Subcutaneous adipose tissue (tissue), 4 donors: ENCODE data around the gene MAP2K2. TPM values are rescaled to one million over a fixed set of nuclear protein-coding genes. Genes with fewer than 3 reads are reported as not detected.

ENCODE experiments used
- total RNA-seq, 4 donors: library from RNA; depleted of rRNA; stranded (reverse); fragments of >200 nt; gene quantifications; one replicate each; pipeline ENCODE4 v1.1.0, GENCODE V29; 2016
- TF ChIP-seq, protein P1 (sequence below): fragments of 450-650 bp; IDR thresholded peaks from one replicate; pipeline ENCODE4 v1.5.1; 2016; ENCODE audit warnings: low read depth, mild to moderate bottlenecking, control low read depth, antibody characterized with exemption, moderate library complexity

MAP2K2 gene
- total RNA-seq, 4 donors from 2014 or later = 39.3 to 66.1 (median 56.3) TPM

DNA sequence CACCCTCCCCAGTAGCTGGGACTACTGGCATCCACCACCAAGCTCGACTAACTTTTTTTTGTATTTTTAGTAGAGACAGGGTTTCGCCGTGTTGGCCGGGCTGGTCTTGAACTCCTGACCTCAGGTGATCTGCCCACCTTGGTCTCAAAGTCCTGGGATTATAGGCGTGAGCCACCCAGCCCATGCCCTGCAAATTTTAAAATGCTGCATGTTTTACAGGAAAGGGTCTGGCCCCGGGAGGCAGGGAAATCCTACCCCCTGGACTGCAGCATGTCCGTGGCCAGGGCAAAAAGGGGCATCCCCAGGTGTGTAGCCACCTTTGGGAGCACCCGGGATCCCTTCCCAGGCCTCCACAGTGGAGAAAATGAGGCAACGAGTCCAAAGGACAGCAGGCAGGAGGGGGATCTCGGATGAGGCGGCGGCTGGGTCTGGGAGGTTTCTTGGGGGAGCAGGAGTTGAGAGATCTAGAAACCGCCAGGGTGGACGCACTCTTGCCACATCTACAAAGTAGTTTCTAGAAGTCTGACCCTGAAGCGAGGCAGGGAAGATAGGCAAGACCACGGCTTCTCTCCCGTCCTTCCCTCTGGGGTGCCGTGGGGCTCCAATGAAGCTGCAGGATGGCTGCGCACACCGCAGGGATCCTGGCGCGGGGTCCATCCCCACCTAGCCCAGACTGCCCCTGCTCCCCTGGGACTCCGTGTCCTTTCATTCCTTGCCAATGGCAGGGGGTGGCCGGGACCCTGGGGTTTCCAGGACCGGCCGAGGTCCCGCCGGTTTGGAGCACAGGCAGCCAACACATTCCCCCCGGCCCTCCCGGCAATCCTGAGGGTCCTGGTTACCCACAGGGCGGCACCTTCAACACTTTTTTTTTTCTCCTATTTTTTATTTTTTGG, 35.9 kb downstream of the MAP2K2 start:
- TF ChIP-seq, protein P1, sequence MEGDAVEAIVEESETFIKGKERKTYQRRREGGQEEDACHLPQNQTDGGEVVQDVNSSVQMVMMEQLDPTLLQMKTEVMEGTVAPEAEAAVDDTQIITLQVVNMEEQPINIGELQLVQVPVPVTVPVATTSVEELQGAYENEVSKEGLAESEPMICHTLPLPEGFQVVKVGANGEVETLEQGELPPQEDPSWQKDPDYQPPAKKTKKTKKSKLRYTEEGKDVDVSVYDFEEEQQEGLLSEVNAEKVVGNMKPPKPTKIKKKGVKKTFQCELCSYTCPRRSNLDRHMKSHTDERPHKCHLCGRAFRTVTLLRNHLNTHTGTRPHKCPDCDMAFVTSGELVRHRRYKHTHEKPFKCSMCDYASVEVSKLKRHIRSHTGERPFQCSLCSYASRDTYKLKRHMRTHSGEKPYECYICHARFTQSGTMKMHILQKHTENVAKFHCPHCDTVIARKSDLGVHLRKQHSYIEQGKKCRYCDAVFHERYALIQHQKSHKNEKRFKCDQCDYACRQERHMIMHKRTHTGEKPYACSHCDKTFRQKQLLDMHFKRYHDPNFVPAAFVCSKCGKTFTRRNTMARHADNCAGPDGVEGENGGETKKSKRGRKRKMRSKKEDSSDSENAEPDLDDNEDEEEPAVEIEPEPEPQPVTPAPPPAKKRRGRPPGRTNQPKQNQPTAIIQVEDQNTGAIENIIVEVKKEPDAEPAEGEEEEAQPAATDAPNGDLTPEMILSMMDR = no peak

DNA sequence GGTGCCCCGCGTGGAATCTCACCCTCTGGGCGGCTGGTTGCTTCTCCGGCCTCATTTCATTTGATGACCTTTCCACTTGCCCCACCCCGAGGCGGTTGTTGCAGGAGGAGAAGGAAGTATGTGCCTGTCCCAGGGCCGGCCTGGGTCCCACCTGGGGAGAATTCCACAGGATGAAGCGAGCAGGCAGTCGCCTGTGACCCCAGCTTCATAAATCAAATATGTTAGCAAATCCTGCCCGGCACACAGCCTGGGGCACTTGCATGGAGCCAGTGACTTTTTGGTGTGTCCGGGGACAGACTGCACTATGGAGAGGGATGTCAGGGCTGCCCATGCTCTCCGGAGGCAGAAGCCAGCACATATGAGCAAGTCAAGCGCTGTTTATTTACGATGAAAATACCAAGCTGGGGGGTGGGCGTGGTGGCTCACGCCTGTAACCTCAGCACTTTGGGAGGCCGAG, 37.5 kb downstream of the MAP2K2 start:
- TF ChIP-seq, protein P1 = no peak

DNA sequence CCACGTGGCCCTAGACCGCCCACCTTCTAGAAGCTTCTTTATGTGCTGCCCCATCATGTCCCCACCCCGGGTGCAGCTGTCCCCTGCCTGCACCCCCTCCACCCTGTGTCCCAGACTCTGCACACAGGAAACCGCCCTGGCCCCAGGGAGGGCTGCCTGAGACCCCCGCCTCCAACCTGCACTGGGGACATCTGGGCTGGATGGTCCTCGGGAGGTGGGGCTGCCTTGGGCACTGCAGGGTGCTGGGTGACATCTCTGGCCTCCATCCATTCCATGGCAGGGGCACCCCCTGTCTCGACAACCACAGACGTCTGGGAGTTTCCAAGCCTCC, 39.4 kb downstream of the MAP2K2 start:
- TF ChIP-seq, protein P1 = no peak

DNA sequence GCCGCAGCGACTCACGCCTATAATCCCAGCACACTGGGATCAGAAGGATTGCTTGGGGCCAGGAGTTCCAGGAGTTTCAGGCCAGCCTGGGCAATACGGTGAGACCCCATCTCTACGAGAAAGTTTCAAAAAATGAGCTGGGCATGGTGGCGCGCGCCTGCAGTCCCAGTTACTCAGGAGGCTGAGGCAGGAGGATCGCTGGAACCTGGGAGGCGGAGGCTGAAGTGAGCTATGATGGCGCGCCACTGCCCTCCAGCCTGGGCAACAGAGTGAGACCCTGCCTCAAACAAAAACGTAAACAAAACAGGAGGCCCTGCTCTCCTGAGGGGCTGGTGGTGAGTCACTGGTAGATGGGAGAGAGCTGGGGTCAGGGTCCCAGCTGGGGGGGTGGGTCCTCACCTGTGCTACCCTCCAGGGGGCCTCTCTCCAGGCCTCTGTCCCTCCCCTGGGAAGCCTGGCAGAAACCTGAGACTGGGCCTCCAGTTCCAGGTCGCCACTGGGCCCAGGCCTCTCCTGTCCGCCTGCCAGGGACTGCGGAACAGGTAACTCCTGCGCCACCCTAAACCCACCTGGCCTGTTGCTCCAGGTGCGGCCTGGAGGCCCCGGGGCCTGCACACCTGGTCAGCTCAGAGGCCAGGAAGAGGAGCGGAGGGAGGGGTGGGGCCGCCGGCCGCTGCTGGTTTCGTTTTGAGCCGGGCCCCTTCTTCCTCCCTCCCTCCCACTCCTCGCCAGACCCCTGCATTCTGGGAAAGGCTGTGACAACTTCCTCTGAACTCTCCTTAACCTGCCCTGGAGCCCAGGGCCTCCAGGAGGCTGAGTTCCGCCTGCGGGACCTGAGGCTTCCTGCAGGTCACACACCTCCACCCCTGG, 40.0 kb downstream of the MAP2K2 start:
- TF ChIP-seq, protein P1 = no peak

DNA sequence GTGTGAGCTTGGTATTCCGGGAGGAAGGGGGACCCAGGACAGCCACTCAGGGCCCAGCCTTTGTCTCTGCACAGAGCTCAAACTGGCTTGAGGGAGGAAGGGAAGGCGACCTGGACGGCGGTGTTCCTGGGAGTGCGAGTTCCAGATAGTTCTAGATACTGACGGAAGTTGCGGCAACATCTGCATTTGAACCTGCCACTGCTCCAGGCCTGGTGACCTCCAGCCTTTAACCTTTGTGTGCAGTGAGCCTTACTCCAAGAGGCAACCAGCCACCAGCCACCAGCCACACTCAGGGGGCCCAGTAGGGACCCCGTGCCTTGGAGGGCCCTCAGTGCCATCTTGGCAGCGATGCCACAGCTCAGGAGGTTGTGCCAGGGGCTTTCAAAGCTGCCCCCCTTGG, 41.8 kb downstream of the MAP2K2 start:
- TF ChIP-seq, protein P1 = no peak

DNA sequence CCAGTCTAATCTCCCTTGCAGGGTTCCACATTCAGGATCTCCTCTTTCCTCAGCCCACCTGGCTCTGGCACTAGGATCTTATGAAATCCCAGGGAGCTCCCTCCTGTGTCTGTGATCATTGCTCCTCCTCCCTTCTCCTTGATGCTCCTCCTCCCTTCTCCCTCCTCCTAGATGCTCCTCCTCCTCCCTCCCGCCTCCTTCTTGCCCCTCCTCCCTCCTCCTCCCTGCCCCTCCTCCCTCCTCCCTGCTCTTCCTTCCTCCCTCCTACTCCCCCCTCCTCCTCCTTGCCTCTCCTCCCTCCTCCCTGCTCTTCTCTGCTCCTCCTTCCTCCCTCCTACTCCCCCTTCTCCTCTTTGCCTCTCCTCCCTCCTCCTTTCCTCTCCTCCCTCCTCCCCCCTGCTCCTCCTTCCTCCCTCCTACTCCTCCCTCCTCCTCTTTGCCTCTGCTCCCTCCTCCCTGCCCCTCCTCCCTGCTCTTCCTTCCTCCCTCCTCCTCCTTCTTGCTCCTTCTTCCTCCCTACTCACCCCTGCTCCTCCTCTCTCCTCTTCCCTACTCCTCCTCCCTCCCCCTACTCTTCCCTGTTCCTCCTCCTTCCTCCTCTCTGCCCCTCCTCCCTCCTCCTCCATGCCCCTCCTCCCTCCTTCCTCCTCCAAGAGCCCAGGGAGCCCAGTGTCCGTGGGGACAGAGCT, 42.3 kb downstream of the MAP2K2 start:
- TF ChIP-seq, protein P1 = no peak
